H1 (cell line): Measurements from ENCODE around the gene P3H3. TPM values are rescaled to one million over a fixed set of nuclear protein-coding genes. Genes with fewer than 3 reads are reported as not detected.
A peak's percentile ranks its signal among the peaks of the same experiment; 100 is the strongest.

ENCODE experiments used
- ASH2L ChIP-seq: fragments of 200-600, 300-600 bp; sonication (generic); IDR thresholded peaks from one replicate; pipeline ENCODE4 v1.7.1; 2017; ENCODE audit warnings: low read length
- CHD2 ChIP-seq: IDR thresholded peaks from 2 replicates; pipeline ENCODE4 v1.6.1; 2012; ENCODE audit warnings: low read length, improper control_type of control experiment
- CREB1 ChIP-seq: IDR thresholded peaks from 2 replicates; pipeline ENCODE4 v1.6.1; 2012; ENCODE audit warnings: inconsistent platforms
- CTBP2 ChIP-seq: IDR thresholded peaks from 2 replicates; pipeline ENCODE4 v1.7.0; 2011; ENCODE audit warnings: borderline replicate concordance, mild to moderate bottlenecking, moderate library complexity, mixed read lengths, low read length; ENCODE audit not compliant: insufficient read depth, insufficient read length
- E2F6 ChIP-seq: IDR thresholded peaks from 2 replicates; pipeline ENCODE4 v1.6.1; 2012; ENCODE audit warnings: inconsistent platforms
- HDAC6 ChIP-seq: IDR thresholded peaks from one replicate; pipeline ENCODE4 v1.7.1; 2012; ENCODE audit warnings: low read depth, mild to moderate bottlenecking, inconsistent platforms, low read length, moderate library complexity
- JUN ChIP-seq: IDR thresholded peaks from 2 replicates; pipeline ENCODE4 v1.6.1; 2011; ENCODE audit warnings: low read depth, mild to moderate bottlenecking, improper control_type of control experiment, low read length
- KDM4A ChIP-seq: IDR thresholded peaks from one replicate; pipeline ENCODE4 v1.7.1; 2012; ENCODE audit warnings: low read depth, mild to moderate bottlenecking, moderate library complexity, low read length, inconsistent platforms; ENCODE audit not compliant: severe bottlenecking
- KDM5A ChIP-seq: fragments of 200-600 bp; IDR thresholded peaks from 2 replicates; pipeline ENCODE4 v1.7.1; 2012; ENCODE audit warnings: mild to moderate bottlenecking, low read length, inconsistent platforms, mixed read lengths
- NRF1 ChIP-seq: IDR thresholded peaks from 2 replicates; pipeline ENCODE4 v1.6.1; 2011; ENCODE audit warnings: mild to moderate bottlenecking, low read depth, low read length, improper control_type of control experiment
- PHF8 ChIP-seq: fragments of 200-600 bp; sonication (generic); conservative IDR thresholded peaks from 2 replicates; pipeline ENCODE4 v1.7.1; 2012; ENCODE audit warnings: low read depth, mild to moderate bottlenecking, inconsistent platforms, low read length, moderate library complexity
- POLR2A ChIP-seq, 2 experiments: IDR thresholded peaks; 1 replicate in 1 of 2; 2 replicates in 1 of 2; pipeline ENCODE4 v1.6.1; 2011; ENCODE audit warnings: low read depth in 2 of 2, low read length in 2 of 2, mild to moderate bottlenecking in 2 of 2; ENCODE audit errors: control extremely low read depth in 1 of 2
- POLR2AphosphoS5 ChIP-seq: IDR thresholded peaks from 2 replicates; pipeline ENCODE4 v1.6.1; 2011; ENCODE audit warnings: low read depth, low read length
- RFX5 ChIP-seq: IDR thresholded peaks from 2 replicates; pipeline ENCODE4 v1.6.1; 2011; ENCODE audit warnings: low read depth, low read length, improper control_type of control experiment, borderline replicate concordance
- RNF2 ChIP-seq: fragments of 200-900, 300-1000 bp; sonication (generic); IDR thresholded peaks from 2 replicates; pipeline ENCODE4 v1.7.1; 2016; ENCODE audit warnings: borderline replicate concordance, low read depth, mild to moderate bottlenecking, antibody characterized with exemption, low read length; ENCODE audit not compliant: poor library complexity, severe bottlenecking; ENCODE audit errors: missing control alignments
- RXRA ChIP-seq: IDR thresholded peaks from 2 replicates; pipeline ENCODE4 v1.6.1; 2011; ENCODE audit warnings: low read depth, mild to moderate bottlenecking, low read length, moderate library complexity; ENCODE audit not compliant: insufficient read depth
- SAP30 ChIP-seq: fragments of 300-600 bp; sonication (generic); IDR thresholded peaks from 2 replicates; pipeline ENCODE4 v1.7.1; 2012; ENCODE audit warnings: low read length, moderate library complexity, mild to moderate bottlenecking, inconsistent platforms; ENCODE audit not compliant: insufficient read depth, insufficient replicate concordance
- SIRT6 ChIP-seq: IDR thresholded peaks from one replicate; pipeline ENCODE4 v1.7.1; 2012; ENCODE audit warnings: low read length, inconsistent platforms
- SRF ChIP-seq: IDR thresholded peaks from 2 replicates; pipeline ENCODE4 v1.6.1; 2011; ENCODE audit warnings: mild to moderate bottlenecking, low read depth, low read length, moderate library complexity
- SUZ12 ChIP-seq: fragments of 200-600 bp; sonication (generic); IDR thresholded peaks from 2 replicates; pipeline ENCODE4 v1.6.1; 2012; ENCODE audit warnings: mild to moderate bottlenecking, inconsistent platforms, low read length, moderate library complexity, mixed read lengths
- TAF7 ChIP-seq: optimal IDR thresholded peaks from 2 replicates; pipeline ENCODE3; 2011; ENCODE audit warnings: low read depth, mild to moderate bottlenecking, inconsistent platforms, low read length, moderate library complexity, borderline replicate concordance
- TCF12 ChIP-seq: IDR thresholded peaks from 2 replicates; pipeline ENCODE4 v1.6.1; 2011; ENCODE audit warnings: low read depth, mild to moderate bottlenecking, low read length
- polyA plus RNA-seq, 7 experiments: library from polyadenylated mRNA; depleted of rRNA in 3 of 7; stranded (reverse) in 5 of 7; unstranded in 2 of 7; fragments of >200 nt in 5 of 7; fragments of 200-250 nt in 2 of 7; gene quantifications; 1 replicate in 5 of 7; 2 replicates in 1 of 7; 4 replicates in 1 of 7; pipeline versions ENCODE4 v1.2.1 to v1.2.3, GENCODE V29; 2011 to 2013; ENCODE audit warnings: missing spikeins in 2 of 7, mixed read lengths in 2 of 7
- total RNA-seq: library from RNA; stranded (reverse); fragmentation: NEBNext Ultra II Directional; extraction: Animal tissue kit (Norgen Biotek cat#: 25700); gene quantifications from 2 replicates; pipeline ENCODE4 v1.2.1, GENCODE V29; 2021
- TF ChIP-seq, protein P1 (sequence below): IDR thresholded peaks from 2 replicates; pipeline ENCODE4 v1.6.1; 2012; ENCODE audit warnings: low read length, inconsistent platforms

P3H3 gene
- total and polyA plus RNA-seq, 2 of the 8 experiments (the other 6 are each of a cell fraction or from before 2014, with no cell fraction given), result 22.9 to 43.5 TPM

DNA sequence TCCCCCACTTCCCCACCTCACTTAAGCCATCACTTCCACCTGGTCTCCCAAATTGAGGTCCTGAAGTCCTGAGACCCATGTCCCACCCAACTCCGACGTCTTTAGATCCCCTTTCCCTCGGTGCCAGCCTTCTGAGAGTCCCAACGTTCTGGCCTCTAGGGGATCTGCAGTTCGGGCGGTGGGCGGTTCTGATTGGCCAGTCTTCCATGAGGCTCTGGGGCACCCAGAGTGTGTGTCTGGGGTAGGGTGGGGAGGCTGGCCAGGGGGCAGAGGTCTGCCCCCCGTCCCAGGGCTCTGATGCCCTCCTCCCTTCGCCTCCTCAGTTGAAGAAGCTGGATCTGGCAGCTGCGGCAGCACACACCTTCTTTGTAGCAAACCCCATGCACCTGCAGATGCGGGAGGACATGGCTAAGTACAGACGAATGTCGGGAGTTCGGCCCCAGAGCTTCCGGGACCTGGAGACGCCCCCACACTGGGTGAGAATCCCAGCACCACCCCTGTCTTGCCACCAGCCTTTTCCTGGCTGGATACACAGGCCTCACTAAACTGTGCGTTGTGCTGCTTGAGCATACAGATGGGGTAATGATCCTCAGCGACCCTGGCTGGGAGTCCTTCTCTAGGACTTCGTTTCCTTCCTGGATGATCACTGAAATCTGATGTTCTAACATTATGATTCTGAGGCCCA lies 1.5 kb downstream of the P3H3 start (continued):
- TF ChIP-seq SIRT6, result no peak
- no peak; the same call in 1 of the 2 replicates for TF ChIP-seq RFX5
- TF ChIP-seq CHD2, result no peak
- TF ChIP-seq E2F6, result no peak
- TF ChIP-seq, protein P1, sequence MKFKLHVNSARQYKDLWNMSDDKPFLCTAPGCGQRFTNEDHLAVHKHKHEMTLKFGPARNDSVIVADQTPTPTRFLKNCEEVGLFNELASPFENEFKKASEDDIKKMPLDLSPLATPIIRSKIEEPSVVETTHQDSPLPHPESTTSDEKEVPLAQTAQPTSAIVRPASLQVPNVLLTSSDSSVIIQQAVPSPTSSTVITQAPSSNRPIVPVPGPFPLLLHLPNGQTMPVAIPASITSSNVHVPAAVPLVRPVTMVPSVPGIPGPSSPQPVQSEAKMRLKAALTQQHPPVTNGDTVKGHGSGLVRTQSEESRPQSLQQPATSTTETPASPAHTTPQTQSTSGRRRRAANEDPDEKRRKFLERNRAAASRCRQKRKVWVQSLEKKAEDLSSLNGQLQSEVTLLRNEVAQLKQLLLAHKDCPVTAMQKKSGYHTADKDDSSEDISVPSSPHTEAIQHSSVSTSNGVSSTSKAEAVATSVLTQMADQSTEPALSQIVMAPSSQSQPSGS, result peak; percentile 53; the same call in 1 of the 2 replicates
- no peak for TF ChIP-seq CREB1
- TF ChIP-seq POLR2AphosphoS5, result no peak
- no peak for TF ChIP-seq HDAC6
- 0 out of 2 replicates have a peak, but pooled peaks have one; percentile 1 for TF ChIP-seq PHF8
- TF ChIP-seq RNF2, result no peak
- TF ChIP-seq TAF7, result no peak
- peak in 1 of 2 experiments; percentile 27; a peak in 1 of 3 replicates for TF ChIP-seq POLR2A (IDR thresholded peaks at IDR 0.05; ENCODE audit: control extremely low read depth in 1 of 2, low read depth in 2 of 2, low read length in 2 of 2)
- TF ChIP-seq KDM5A, result no peak
- no peak for TF ChIP-seq KDM4A
- peak; percentile 11 for TF ChIP-seq SAP30
- TF ChIP-seq JUN, result no peak
- TF ChIP-seq RXRA, result no peak
- TF ChIP-seq TCF12, result no peak
- no peak for TF ChIP-seq NRF1
- no peak for TF ChIP-seq CTBP2
- TF ChIP-seq ASH2L, result no peak
- no peak for TF ChIP-seq SRF
- no peak for TF ChIP-seq SUZ12
